Spleen (tissue), 11 donors: Measurements from ENCODE around the gene KLF7. TPM values are rescaled to one million over a fixed set of nuclear protein-coding genes. Genes with fewer than 3 reads are reported as not detected.

Source experiments
- DNase-seq: peaks from one replicate; pipeline ENCODE4 v3.0.0-alpha.2; 2020
- H3K27ac ChIP-seq, 8 donors: fragments of 200-600 bp; sonication (generic) in 7 of 8; 1 replicate in 4 of 8; 2 replicates in 4 of 8; pipeline versions ENCODE4 v1.5.0 to v1.8.0; 2016 to 2021; ENCODE audit warnings: inconsistent platforms in 4 of 8, mild to moderate bottlenecking in 4 of 8, moderate library complexity in 1 of 8
- H3K27me3 ChIP-seq, 7 donors: fragments of 200-600 bp; sonication (generic) in 6 of 7; replicated peaks in 1 of 7; 1 replicate in 4 of 7; 2 replicates in 3 of 7; pipeline versions ENCODE4 v1.5.0 to v1.8.0; 2016 to 2021; ENCODE audit warnings: inconsistent platforms in 3 of 7, mild to moderate bottlenecking in 1 of 7
- H3K36me3 ChIP-seq, 6 donors: fragments of 200-600 bp; sonication (generic) in 5 of 6; 1 replicate in 4 of 6; 2 replicates in 2 of 6; pipeline versions ENCODE4 v1.5.0 to v1.8.0; 2016 to 2021; ENCODE audit warnings: inconsistent platforms in 2 of 6
- H3K4me1 ChIP-seq, 6 donors: fragments of 200-600 bp; sonication (generic) in 5 of 6; 1 replicate in 3 of 6; 2 replicates in 3 of 6; pipeline versions ENCODE4 v1.5.0 to v1.8.0; 2016 to 2021; ENCODE audit warnings: inconsistent platforms in 3 of 6
- H3K4me3 ChIP-seq, 8 donors: fragments of 200-600 bp; sonication (generic) in 7 of 8; 1 replicate in 4 of 8; 2 replicates in 4 of 8; pipeline versions ENCODE4 v1.5.0 to v1.8.0; 2016 to 2021; ENCODE audit warnings: inconsistent platforms in 4 of 8, mild to moderate bottlenecking in 4 of 8, moderate library complexity in 2 of 8
- H3K9me3 ChIP-seq, 8 donors: fragments of 200-600 bp; sonication (generic) in 7 of 8; 1 replicate in 4 of 8; 2 replicates in 4 of 8; pipeline versions ENCODE4 v1.5.0 to v1.8.0; 2016 to 2021; ENCODE audit warnings: inconsistent platforms in 4 of 8
- CTCF ChIP-seq, 11 experiments: fragments of 200-600 bp in 7 of 11; fragments of 450-650 bp in 4 of 11; sonication (generic) in 4 of 11; IDR thresholded peaks in 8 of 11; conservative IDR thresholded peaks in 3 of 11; 1 replicate in 7 of 11; 2 replicates in 4 of 11; pipeline versions ENCODE4 v1.4.0 to v1.8.0; 2016 to 2021; ENCODE audit warnings: antibody characterized with exemption in 11 of 11, inconsistent platforms in 4 of 11, mild to moderate bottlenecking in 1 of 11
- POLR2A ChIP-seq, 3 donors: fragments of 450-650 bp; IDR thresholded peaks; one replicate each; pipeline ENCODE4 v1.5.1; 2017; ENCODE audit warnings: antibody characterized with exemption in 3 of 3, mild to moderate bottlenecking in 1 of 3
- POLR2AphosphoS5 ChIP-seq, 3 donors: sonication (generic); formaldehyde crosslinking; IDR thresholded peaks; one replicate each; pipeline ENCODE4 v1.5.1; 2017; ENCODE audit warnings: antibody characterized with exemption in 3 of 3
- WGBS, 5 donors: extraction: QIAGEN DNeasy Blood & Tissue Kit in 3 of 5; methylation state at CpG; one replicate each; pipeline versions ENCODE4 v1.1.5 to v1.1.7; 2013 to 2018; 5-methylcytosine and 5-hydroxymethylcytosine counted together
- intact Hi-C: fragments of 100-400 bp; cut with DNase I; formaldehyde crosslinking; loops from one replicate; pipeline ENCODE4 v1.15.0; 2023; ENCODE audit warnings: low total_unique reads
- polyA plus RNA-seq, 3 donors: library from polyadenylated mRNA; stranded (reverse); fragments of 200-250 nt; gene quantifications; one replicate each; pipeline ENCODE4 v1.2.1, GENCODE V29; 2013
- total RNA-seq, 7 donors: library from RNA; depleted of rRNA in 3 of 7; stranded (reverse); fragments of >200 nt in 3 of 7; fragmentation: NEBNext Ultra II Directional in 4 of 7; extraction: Animal tissue kit (Norgen Biotek cat#: 25700) in 4 of 7; gene quantifications; one replicate each; pipeline versions ENCODE4 v1.1.0 to v1.2.1, GENCODE V29; 2016 to 2021
- donor health status: healthy with polysubstance abuse.
- donor health status: DM: no; HTN: no; CAD: no; lungs with moderate emphysema.
- donor health status: DM: no; HTN: no; CAD: no.
- donor health status: Bipolar disorder and iron deficiency.
- donor health status: healthy.
- donor health status: DM: no; HTN: no; CAD: no.
- donor health status: DM: yes; HTN: yes; CAD: no.

KLF7 gene
- total and polyA plus RNA-seq, 10 donors, result 2.9 to 74.4 (median 27.8) TPM

- Histone ChIP-seq H3K36me3 (no peaks in the 10 kb centered on the region), H3K9me3 (no peaks in the 10 kb centered on the region), H3K4me3 (no peak overlapping the region), H3K27ac (no peak overlapping the region), H3K4me1 (peaks cover 0 to 11% (median 5%) of the 10 kb centered on the region in 6 donors), H3K27me3 (peaks cover 0 to 14% (median 0%) of the 10 kb centered on the region in 7 donors)
- no peak for DNase-seq
- intact Hi-C loops, result no loop called here
- 74 to 89% (median 75%) methylated on average over 1 of the region's 1 CpG for WGBS, 5 donors
- no peak for TF ChIP-seq POLR2AphosphoS5 (IDR thresholded peaks at IDR 0.05)
- no peak for TF ChIP-seq CTCF (IDR thresholded peaks at IDR 0.05 in 8 of 11, conservative IDR thresholded peaks at IDR 0.05 in 3 of 11)
- TF ChIP-seq POLR2A (IDR thresholded peaks at IDR 0.05), result no peak
Observed at GRCh38 chr2:207042841-207043240, 122.9 kb downstream of the KLF7 start.

GRCh38 chr2:207041786-207042554 is 123.8 kb downstream of the KLF7 start:
- Histone ChIP-seq H3K27me3 (peaks cover 0 to 14% (median 0%) of the 10 kb centered on the region in 7 donors), H3K4me3 (peak overlapping the region in 1 of 8 donors; percentile 17), H3K27ac (peak overlapping the region in 5 of 8 donors; percentile 14 to 40 (median 33)), H3K36me3 (no peaks in the 10 kb centered on the region), H3K9me3 (no peaks in the 10 kb centered on the region), H3K4me1 (peaks cover 0 to 7% (median 5%) of the 10 kb centered on the region in 6 donors)
- TF ChIP-seq POLR2A (IDR thresholded peaks at IDR 0.05) (no peak), CTCF (IDR thresholded peaks at IDR 0.05 in 8 of 11, conservative IDR thresholded peaks at IDR 0.05 in 3 of 11) (no peak), POLR2AphosphoS5 (IDR thresholded peaks at IDR 0.05) (no peak)
- intact Hi-C loops, result no loop called here
- DNase-seq, result no peak
- 79 to 83% (median 79%) methylated on average over 9 of the region's 9 CpGs for WGBS, 5 donors

- peak overlapping the region in 5 of 8 donors; percentile 29 to 40 (median 37) for H3K27ac ChIP-seq
- 64 to 87% (median 72%) methylated on average over 10 of the region's 10 CpGs for WGBS, 5 donors
Observed at GRCh38 chr2:207041279-207041678, 124.5 kb downstream of the KLF7 start.

GRCh38 chr2:207040696-207041095 is 125.1 kb downstream of the KLF7 start:
- intact Hi-C loops, result no loop called here
- no peak for DNase-seq

More at GRCh38 chr2:207041279-207041678, 124.5 kb downstream of the KLF7 start:
- Histone ChIP-seq H3K4me1 (peaks cover 0 to 4% (median under 1%) of the 10 kb centered on the region in 6 donors), H3K4me3 (peak overlapping the region in 1 of 8 donors; percentile 17), H3K27me3 (peaks cover 0 to 14% (median 0%) of the 10 kb centered on the region in 7 donors), H3K36me3 (no peaks in the 10 kb centered on the region), H3K9me3 (no peaks in the 10 kb centered on the region)
- no peak for DNase-seq
- no peak for TF ChIP-seq POLR2A (IDR thresholded peaks at IDR 0.05)
- TF ChIP-seq POLR2AphosphoS5 (IDR thresholded peaks at IDR 0.05), result peak in 1 of 3 donors; percentile 43
- intact Hi-C loops, result no loop called here

More at GRCh38 chr2:207040696-207041095, 125.1 kb downstream of the KLF7 start:
- H3K9me3 ChIP-seq, result no peaks in the 10 kb centered on the region
- peaks cover 0 to 6% (median under 1%) of the 10 kb centered on the region in 6 donors for H3K4me1 ChIP-seq
- H3K4me3 ChIP-seq, result no peak overlapping the region
- WGBS, 5 donors, result 22 to 40% (median 29%) methylated on average over 9 of the region's 9 CpGs
- peak overlapping the region in 5 of 8 donors; percentile 23 to 38 (median 33) for H3K27ac ChIP-seq
- TF ChIP-seq CTCF (IDR thresholded peaks at IDR 0.05 in 8 of 11, conservative IDR thresholded peaks at IDR 0.05 in 3 of 11), result no peak
- no peak for TF ChIP-seq POLR2AphosphoS5 (IDR thresholded peaks at IDR 0.05)
- TF ChIP-seq POLR2A (IDR thresholded peaks at IDR 0.05), result no peak
- peaks cover 0 to 14% (median 0%) of the 10 kb centered on the region in 7 donors for H3K27me3 ChIP-seq
- no peaks in the 10 kb centered on the region for H3K36me3 ChIP-seq
